SKM-1 treated with dmso at 0.1 percent for 144 hours (cell line): Measurements from ENCODE around the gene BTBD6.

Source experiments
- DNase-seq: peaks from one replicate; lab custom pipeline; 2025; ENCODE audit not compliant: unreplicated experiment; lab: John Stamatoyannopoulos, UW

BTBD6 gene

DNA sequence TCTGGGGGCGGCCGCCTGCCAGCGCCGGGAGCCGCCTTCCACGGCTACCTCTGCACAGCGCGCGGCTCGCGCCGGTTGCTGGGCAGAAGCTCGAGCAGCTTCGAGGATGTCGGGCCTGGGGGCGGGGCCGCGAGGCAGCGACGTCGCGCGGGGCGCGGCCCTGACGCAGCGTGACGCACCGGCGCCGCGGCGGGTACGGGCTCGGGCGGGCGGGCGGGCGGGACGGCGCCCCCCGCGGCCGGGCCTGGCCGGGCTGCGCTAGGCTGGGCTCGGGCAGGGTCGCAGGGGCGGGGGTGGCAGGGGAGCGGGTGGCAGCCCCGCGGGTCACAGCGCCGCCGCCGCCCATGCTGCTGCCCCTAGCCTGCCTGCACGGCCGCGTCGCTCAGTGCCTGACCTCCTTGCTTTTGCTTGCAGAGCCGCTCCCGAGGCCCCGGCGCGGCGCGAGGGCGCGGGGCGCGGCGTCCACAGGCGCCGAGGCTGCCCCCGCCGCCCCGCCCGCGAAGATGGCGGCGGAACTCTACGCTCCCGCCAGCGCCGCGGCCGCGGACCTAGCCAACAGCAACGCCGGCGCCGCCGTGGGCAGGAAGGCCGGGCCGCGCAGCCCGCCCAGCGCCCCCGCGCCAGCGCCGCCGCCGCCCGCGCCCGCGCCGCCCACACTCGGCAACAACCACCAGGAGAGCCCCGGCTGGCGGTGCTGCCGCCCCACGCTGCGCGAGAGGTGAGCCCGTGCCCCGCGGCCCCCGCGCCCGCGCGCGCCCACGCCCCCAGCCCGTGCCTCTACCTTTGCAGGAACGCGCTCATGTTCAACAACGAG lies at the start of gene BTBD6:
BTBD6 (plus strand) TSS at position 166 of the 814 bp plus-strand sequence; CDS start at position 345, 179 bp downstream.
- peak; percentile 48 for DNase-seq

DNA sequence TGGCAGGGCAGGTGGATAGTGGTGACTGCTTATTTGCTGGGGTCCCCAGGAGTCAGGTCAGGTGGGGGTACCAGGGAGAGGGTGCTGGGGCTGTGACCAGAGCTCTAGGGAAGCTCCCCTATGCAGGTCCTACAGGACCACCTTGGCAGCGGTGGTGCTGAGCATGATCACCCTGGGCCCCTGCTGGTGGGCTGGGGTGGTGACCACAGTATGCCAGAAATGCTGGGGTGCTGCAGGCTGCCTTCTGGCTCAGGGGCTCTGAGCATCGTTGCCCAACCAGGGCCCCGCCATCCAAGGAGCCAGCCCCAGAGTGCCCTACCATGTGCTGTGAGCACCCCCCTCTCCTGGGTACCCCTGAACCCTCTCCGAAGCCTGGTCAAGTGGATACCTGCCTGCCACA lies 49.7 kb upstream of the BTBD6 start:
- DNase-seq, result no peak

DNA sequence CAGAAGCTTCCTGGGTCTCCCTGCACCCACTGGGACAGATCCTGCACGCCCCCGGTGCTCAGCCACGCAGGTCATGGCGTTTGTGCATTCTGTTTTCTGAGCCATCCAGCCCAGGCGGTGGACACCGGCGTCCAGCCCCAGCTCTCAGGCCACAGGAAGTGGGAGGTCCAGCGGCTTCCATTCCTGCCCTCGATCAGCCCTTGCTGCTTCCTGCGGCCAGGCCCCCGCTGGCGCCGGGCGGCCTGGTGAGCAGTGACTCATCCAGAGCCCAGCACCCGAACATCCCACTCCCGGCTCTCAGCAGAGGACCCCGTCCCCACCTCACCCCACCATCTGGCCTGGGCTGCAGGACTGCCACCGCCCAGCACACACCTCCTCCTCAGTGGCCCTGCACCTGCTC lies 49.2 kb upstream of the BTBD6 start:
- no peak for DNase-seq

DNA sequence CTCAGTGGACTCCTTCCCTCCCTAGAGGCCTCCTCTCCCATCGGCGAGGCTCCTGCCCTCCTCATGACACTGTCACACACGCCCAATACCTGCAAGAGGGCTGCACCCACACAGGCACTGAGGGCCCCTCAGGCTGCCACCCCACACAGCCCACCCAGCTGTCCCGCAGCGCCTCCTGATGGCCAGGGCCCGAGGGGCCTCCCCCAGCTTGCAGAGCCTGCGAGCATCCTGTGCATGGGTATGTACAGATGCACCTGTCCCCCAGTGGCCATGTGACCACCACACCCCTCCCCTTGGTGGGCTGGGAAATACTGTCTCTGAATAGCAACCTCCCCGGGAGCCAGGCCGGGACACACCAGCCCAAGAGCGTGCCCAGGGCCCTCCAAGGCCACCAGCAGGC lies 48.3 kb upstream of the BTBD6 start:
- DNase-seq, result no peak

DNA sequence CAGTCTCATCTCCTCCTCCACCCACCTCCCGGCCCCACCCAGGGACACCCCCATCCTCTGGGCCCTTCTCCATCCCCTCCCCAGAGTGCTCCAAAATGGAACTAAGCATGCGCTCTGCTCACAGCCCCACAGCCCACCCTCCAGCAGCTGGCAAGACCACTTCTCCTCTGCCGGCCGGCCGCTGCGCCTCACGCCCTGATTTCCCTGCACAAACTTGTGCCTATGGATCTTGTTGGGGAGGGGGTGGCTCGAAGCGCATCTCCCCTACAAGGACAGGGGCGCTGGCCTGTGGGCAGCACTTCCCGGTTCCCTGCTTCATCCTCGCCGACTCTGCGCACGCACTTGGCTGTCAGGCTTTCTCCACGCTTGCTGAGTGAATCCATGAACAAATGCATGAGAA lies 47.7 kb upstream of the BTBD6 start:
- no peak for DNase-seq

DNA sequence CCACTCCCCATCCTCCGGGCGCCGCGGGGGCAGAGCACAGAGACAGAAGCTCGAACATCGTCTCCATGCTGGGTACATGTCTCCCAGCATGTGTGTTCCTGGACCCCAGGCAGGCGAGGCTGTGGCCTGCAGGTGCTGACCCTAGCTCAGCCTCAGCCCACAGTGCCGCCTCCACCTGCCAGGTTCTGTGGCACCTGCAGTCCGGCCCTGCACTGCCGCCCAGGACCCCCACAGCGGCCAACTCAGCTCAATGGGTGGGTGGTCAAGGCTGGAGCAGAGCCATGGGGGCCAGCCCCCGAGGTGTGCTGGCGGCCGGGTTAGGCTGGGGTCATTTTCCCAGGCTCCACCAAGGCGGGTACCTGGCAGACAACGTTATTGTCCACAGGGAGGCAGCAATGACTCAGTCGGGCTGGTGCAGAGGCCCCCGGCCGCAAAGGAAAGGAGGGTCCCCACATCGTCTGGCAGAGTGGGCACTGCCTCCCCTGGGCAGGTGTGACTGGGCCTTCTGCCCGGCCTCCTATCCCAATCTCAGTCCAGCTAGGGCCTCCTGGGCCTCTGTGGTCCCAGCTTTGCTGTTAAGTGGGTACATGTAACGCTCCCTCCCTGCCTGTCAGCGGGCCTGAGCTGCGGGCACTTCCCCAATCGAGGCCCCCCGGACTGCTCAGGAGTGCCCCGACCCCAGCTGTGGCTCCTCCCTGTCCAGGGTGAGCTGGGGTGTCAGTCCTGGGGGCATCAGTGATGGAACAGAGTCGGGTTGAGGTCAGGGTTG lies 47.0 kb upstream of the BTBD6 start:
- DNase-seq, result no peak

DNA sequence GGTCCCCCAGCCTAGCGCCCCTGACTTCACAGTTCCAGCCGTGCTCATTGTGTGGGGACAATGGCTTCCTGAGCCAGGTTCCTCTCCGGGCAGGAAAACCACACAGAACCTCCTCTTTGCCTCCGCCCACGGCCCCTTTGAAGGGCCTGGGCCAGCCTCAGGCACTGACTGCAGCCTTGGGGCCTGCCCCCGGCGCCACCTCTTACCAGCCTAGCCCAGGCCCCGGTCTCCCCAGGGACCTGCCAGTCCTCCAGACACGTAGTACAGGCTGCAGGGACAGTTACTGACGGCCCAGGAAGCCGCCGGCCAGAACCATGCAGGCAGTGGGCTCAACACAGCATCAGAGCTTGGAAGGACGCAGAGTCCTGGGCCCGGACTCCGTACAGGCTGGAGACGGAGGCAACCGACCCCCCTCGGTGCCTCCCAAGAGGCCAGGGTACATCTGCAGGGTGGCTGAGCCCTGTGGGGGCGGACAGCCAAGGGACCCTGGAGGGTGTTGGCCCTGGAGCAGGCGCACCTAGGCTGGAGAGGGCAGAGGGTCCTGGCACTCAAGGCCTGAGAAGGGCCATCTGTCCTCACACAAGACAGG lies 46.3 kb upstream of the BTBD6 start:
- peak; percentile 58 for DNase-seq

DNA sequence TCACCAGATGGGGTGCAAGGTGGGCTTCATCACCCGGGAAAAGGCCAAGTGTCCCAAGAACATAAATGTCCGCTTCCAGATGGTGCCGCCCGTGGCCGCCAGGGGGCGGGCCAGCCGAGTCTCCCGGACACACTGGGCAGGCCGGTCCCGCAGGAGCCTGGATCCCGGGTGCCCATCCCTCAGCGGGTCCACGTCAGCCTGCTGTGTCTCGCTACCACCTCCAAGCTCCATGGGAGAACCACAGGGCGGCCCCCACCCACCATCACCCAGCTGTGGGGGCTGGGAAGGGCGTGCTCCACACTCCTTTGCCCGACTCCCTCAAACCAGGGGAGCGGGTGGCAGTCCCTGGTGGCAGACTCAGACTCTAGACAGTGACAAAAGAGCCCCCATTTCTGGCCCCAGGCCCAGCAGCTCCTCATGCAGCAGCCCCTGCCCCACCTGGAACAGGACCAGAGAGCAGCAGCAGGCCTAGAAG lies 45.2 kb upstream of the BTBD6 start:
- DNase-seq, result no peak

DNA sequence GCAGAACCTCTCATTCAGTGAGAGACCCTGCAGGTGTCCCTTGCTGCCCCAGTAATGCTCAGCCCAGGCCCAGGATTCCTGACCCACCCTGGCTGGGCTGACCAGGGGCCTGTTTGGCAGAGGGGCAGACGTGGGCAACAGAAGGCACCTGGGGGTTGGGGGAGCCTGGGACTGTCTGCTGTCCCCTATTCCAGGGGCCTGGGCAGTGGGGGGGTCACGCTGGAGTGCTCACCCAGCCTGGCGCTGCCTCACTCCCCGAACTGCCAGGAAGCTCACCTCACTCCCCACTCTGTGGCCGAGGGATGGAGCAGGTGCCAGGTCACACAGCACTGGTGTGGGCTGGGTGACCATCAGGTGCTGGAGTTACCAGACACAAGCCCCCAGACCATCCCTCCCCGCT lies 44.6 kb upstream of the BTBD6 start:
- no peak for DNase-seq

DNA sequence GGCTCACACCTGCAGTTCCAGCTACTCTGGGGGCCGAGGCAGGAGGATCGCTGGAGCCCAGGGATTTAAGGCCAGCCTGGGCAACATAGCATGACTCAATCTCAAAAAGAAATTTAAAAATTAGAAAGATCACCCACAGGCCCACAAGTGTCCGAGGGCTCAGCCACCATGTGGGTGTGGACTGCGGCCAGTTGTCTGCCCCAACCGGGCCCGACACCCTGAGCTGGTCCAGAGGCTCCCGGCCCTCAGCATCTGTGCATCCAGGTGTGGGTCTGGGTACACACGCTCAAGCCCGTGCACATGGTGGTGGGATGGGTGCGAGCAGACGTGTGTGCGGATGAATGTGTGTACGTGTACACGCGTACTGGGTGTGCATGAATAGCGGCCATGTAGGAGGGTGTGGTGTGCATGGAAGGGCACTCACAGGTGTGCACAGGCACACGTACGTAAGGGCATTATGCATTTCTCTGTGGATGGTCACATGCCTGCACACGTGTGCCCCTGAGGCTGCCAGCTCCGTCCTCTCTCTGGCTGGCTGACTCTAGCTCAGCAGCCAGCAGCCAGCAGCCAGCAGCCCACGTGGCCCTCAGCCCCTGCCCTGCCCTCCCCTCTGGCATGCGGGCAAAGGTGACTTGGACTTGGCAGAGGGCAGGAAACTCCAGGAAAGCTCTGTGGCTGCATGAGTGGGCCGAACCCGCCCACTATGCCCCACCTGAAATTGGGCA lies 44.0 kb upstream of the BTBD6 start:
- no peak for DNase-seq

DNA sequence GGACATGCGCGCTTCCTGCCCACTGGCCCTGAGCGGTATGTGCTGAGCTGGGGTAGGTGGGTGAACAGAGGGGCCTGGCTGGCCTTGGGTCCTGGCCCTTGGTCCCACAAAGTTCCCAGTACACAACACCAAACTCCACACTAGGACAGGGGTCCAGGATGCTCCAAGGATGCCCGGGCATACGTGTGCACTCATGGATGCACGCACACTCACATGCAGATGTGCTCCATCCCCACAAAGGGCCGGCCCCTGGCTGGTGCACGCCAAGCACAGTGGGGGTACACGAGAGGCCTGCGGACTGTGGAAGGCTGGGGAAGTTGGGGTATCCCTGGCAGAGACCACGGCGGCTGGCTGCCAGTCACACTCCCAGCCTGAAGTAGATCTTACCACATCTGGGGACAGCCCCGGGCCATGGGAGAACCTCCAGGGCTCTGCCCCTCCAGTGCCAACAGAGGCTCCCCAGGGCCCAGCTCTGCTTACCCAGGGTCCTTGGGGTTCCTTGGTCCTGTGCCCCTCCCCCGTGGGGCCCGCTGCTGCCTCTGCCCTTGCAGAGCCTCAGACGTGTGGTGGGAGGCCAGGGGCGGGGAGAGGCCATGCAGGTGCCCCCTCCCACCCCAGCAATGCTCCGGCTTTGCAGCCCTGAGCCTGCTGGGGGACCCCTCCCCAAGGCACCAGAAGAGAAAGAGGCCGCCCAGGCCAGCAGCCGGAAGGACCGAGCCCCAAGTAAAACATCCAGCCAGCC lies 43.2 kb upstream of the BTBD6 start:
- DNase-seq, result no peak

DNA sequence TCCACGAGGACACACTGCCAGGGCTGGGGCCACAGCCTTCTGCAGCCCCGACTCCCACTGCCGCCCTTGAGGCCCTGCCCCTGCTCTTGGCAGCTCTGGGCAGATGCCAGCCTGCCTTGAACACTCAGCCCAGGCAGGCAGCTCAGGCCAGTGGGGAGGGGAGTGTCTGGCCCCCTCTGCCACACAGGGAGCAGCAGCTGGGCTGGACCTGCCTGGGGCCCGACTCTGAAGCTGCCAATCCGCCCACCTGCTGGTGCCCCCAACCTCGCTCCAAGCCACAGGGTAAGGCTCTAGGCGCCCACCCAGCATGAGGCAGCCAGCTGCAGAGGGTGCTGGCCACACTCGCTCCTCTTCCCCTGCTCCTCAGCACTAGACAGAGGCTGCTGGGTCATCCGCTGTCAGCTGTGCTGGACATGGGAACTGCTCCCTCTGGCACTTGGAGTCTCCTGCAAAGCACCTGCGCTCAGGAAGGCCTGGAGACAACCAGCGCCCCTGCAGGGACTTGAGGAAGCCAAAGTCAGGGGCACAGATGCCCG lies 42.6 kb upstream of the BTBD6 start:
- no peak for DNase-seq

DNA sequence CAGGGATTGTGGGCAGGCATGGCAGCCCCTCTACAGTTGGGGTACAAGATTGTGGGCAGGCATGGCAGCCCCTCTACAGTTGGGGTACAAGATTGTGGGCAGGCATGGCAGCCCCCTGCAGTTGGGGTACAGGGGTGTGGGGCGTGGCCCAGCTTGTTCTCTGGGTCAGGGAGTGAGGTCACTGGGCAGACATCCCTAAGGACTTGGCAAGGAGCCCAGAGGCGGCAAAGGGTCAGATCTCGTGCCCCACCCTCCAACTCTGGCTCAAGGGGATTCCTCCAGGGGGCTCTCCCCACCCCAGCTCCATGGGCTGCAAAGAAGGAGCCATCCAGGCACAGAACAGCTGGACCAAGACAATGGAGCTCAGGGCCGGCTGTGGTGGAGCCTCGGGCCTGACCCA lies 41.5 kb upstream of the BTBD6 start:
- no peak for DNase-seq

DNA sequence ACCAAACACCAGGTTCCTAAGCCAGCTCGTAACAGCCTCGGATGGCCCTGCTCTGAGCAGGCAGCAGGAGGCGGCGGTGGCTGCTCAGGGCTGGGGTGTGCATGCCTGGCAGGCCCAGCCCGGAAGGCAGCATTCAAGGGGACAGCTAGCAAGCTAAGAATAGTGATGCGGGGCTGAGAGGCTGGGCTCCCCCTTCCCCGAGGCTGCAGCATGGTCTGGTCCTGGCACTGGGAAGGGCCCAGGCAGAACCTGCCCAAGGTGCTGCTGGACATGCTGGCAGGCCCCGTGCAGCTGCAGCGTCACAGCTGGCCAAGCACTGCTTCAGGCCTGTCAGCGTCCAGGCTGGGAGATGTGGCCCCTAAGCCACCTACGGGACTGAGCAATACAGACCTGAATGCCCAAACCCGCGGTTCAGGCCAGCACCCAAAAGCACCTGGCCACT lies 40.9 kb upstream of the BTBD6 start:
- DNase-seq, result no peak

DNA sequence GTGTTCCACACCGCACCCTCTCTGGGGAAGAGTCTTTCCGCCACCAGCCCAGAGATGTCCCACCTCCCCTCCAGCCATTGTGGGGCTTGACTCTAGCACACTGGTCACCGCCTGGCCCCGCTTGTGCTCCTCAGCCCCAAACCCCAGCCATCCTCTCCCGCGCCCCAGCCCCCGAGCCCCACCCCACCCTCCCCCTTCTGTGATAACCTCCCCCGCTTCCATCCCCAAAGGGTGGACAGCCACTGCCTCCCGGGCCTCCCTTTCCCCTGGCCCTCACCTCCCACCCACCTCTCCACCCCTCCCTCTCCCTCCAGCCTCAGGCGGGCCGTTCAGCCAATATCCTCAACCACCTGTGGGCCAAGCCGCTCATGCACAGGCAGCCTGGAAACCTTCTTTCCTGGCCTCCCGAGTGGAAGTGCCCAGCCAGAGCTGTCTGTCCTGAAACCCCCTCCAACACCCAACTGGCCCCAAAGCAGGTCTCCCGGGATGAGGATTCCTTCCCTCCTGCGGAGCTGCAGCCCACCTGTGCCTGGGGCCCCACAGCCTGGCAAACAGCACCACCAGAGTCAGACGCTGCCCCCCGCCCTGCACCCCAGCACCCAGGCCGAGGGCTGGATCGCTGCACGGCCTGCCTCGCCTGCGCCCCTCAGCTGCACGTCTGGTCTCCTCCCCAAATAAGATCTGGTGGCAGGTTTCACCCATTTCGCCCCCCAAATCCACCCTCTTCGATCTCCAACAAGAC lies 40.2 kb upstream of the BTBD6 start:
- no peak for DNase-seq

DNA sequence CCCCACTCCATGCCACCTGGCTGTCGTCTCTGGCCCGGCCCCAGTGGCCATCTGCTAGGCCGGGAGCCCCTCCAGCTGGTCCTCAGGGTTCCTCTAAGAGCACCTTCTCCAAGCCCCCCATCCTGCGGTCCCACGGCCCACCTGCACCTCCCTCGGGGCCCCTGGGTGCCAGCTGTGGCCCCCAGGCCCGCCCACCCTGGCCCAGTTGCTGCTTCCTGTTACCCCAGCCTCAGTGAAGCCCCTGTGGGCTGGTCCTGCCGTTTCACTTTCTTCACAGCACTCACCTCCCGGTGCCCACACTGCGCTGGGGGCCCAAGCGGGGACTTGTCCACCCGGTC lies 39.6 kb upstream of the BTBD6 start:
- no peak for DNase-seq

DNA sequence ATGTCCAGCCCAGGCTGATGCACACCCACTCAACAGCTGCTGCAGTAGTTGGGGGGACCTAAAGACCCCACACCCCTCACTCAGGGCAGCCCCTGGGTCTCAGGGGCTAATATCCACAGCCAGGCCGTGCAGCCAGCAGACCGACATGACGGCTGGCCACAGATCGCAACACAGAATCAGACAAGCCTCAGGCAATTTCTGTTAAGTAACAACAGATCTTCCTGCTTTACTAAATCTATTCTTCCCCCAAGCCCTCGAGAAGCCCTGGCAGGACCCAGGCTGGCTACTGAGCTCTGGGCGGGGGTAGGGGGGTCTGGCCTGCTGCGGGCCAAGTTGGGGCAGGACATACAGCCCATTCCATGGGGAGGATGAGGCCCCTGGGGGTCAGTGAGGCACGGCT lies 39.2 kb upstream of the BTBD6 start:
- no peak for DNase-seq

DNA sequence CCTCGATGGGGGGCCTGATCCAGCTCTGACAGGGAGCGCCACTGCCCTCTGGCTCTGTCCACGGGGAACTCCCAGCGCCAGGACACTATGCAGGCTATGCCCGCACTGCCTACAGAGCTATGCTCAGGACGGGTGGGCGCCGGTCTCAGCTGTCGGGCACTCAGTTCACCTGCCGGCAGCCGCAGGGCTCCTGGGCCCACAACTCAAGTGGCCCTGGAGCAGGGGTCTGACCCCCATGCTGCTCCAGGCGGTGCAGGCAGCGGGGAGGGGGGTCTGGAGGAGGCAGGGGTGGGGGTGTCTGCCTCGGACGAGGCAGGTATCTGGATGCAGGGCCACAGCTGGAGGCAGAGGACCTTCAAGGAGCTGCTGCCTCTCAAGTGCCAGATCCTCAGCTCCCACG lies 38.7 kb upstream of the BTBD6 start:
- no peak for DNase-seq

DNA sequence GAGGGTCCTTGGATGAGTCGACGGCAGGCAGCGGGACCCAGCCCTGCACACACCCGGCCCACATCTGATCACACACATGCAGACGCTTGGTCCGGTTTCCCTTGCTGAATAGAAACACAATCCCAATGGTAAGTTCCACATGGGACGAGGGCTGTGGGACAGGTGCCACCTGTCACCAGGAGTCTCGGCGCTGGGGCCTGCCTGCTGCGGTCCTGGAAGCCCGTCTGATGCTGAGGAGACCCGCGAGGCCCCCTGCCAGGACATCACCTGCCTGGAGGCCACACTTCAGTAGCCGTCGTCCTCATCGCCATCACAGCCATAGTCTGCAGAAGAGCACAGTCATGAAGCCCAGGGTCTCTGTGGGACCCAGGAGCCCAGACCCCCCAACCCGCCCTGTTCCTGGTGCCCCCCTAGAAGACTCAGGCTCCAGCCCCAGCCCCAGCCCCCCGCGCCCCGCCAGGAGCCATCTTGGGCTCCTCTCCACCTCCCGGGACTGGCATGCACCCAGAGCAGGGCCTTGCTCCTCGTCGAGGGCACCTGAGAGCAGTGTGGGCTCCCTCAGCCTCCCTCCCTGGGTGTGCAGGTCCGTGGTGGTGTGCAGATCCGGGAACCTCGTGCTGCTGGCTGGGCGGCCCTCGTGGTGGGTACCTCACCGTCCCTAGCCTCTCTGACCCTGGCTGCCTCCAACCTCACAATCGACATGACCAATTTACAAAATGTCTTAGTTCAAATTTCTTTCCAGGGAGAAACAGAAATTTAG lies 37.9 kb upstream of the BTBD6 start:
- no peak for DNase-seq
